IMR-90 (cell line): ENCODE measurements around the gene C10orf105. TPM values are rescaled to one million over a fixed set of nuclear protein-coding genes. Genes with fewer than 3 reads are reported as not detected.

Source experiments
- ATAC-seq: fragments of 200-7000 bp; cut with Tn5 transposase; 2 replicates; pipeline ENCODE4 v1.9.1; 2020; ENCODE audit warnings: low read depth, mild to moderate bottlenecking, moderate library complexity
- BruUV-seq: library from RNA; stranded (reverse); fragments of 400-500 nt; replicated peaks from 2 replicates; lab custom pipeline; 2021; lab: Mats Ljungman, UMichigan
- CTCF ChIA-PET: fragments of 300-600 bp; formaldehyde crosslinking; extraction: SDS; loops from one replicate; lab custom pipeline; 2021; ENCODE audit warnings: antibody characterized with exemption; lab: Yijun Ruan, JAX
- POLR2A ChIA-PET: fragments of 300-600 bp; sonication (Branson Sonifier 250); formaldehyde crosslinking; loops from one replicate; lab custom pipeline; 2022; ENCODE audit warnings: antibody characterized with exemption; ENCODE audit not compliant: unreplicated experiment; lab: Charles Lee
- DNase-seq: peaks from one replicate; pipeline ENCODE4 v3.0.0; 2013
- H2AFZ ChIP-seq: replicated peaks from 2 replicates; pipeline ENCODE3; 2013; ENCODE audit warnings: low read length, mild to moderate bottlenecking; ENCODE audit not compliant: poor library complexity
- H2AK5ac ChIP-seq: 2 replicates; pipeline ENCODE4 v1.6.1; 2013; ENCODE audit warnings: low read depth, low read length, inconsistent platforms
- H2AK9ac ChIP-seq: replicated peaks from 2 replicates; pipeline ENCODE3; 2013; ENCODE audit warnings: mild to moderate bottlenecking, low read depth, low read length, moderate library complexity; ENCODE audit not compliant: poor library complexity
- H2BK120ac ChIP-seq: 2 replicates; pipeline ENCODE4 v1.6.1; 2013; ENCODE audit warnings: low read depth, low read length, inconsistent platforms
- H2BK15ac ChIP-seq: 3 replicates; pipeline ENCODE4 v1.6.1; 2013; ENCODE audit warnings: low read depth, low read length, inconsistent platforms
- H2BK20ac ChIP-seq: 2 replicates; pipeline ENCODE4 v1.6.1; 2013; ENCODE audit warnings: low read depth, mild to moderate bottlenecking, inconsistent platforms, low read length, moderate library complexity
- H2BK5ac ChIP-seq: 2 replicates; pipeline ENCODE4 v1.6.1; 2013; ENCODE audit warnings: mild to moderate bottlenecking, low read depth, low read length, inconsistent platforms; ENCODE audit not compliant: poor library complexity, severe bottlenecking
- H3K14ac ChIP-seq: replicated peaks from 2 replicates; pipeline ENCODE4 v1.6.1; 2013; ENCODE audit warnings: low read depth, low read length, inconsistent platforms
- H3K18ac ChIP-seq: 2 replicates; pipeline ENCODE4 v1.6.1; 2013; ENCODE audit warnings: low read depth, low read length, control low read depth
- H3K23ac ChIP-seq: 2 replicates; pipeline ENCODE4 v1.6.1; 2013; ENCODE audit warnings: low read depth, low read length, inconsistent platforms
- H3K27ac ChIP-seq: 2 replicates; pipeline ENCODE4 v1.5.1; 2013; ENCODE audit warnings: mild to moderate bottlenecking, control low read depth, low read length; ENCODE audit not compliant: insufficient read depth
- H3K27me3 ChIP-seq: 2 replicates; pipeline ENCODE4 v1.6.1; 2013; ENCODE audit warnings: low read length; ENCODE audit not compliant: control insufficient read depth, insufficient read depth
- H3K36me3 ChIP-seq: 2 replicates; pipeline ENCODE4 v1.6.1; 2013; ENCODE audit warnings: low read length, mixed read lengths; ENCODE audit not compliant: control insufficient read depth, insufficient read depth
- H3K4ac ChIP-seq: 2 replicates; pipeline ENCODE4 v1.6.1; 2013; ENCODE audit warnings: low read depth, low read length, inconsistent platforms
- H3K4me1 ChIP-seq: 2 replicates; pipeline ENCODE4 v1.6.1; 2013; ENCODE audit warnings: low read length, mixed read lengths; ENCODE audit not compliant: control insufficient read depth, insufficient read depth
- H3K4me2 ChIP-seq: 2 replicates; pipeline ENCODE4 v1.6.1; 2013; ENCODE audit warnings: low read depth, mild to moderate bottlenecking, control low read depth, low read length, moderate library complexity
- H3K4me3 ChIP-seq: 2 replicates; pipeline ENCODE4 v1.5.1; 2013; ENCODE audit warnings: low read depth, mild to moderate bottlenecking, control low read depth, low read length, moderate library complexity; ENCODE audit not compliant: insufficient read depth
- H3K56ac ChIP-seq: 2 replicates; pipeline ENCODE4 v1.6.1; 2013; ENCODE audit warnings: low read length, inconsistent platforms; ENCODE audit not compliant: insufficient read depth; ENCODE audit errors: extremely low read depth
- H3K79me1 ChIP-seq, 2 experiments: 2 replicates each; pipeline ENCODE4 v1.6.1; 2013; ENCODE audit warnings: low read length in 2 of 2, inconsistent platforms in 1 of 2, low read depth in 1 of 2
- H3K9ac ChIP-seq: 2 replicates; pipeline ENCODE4 v1.6.1; 2013; ENCODE audit warnings: low read depth, low read length, control low read depth
- H3K9me1 ChIP-seq: 2 replicates; pipeline ENCODE4 v1.6.1; 2013; ENCODE audit warnings: low read length, inconsistent platforms; ENCODE audit not compliant: insufficient read depth
- H3K9me3 ChIP-seq: 2 replicates; pipeline ENCODE4 v1.6.1; 2013; ENCODE audit warnings: low read length; ENCODE audit not compliant: control insufficient read depth, insufficient read depth
- H4K20me1 ChIP-seq: 2 replicates; pipeline ENCODE4 v1.6.1; 2013; ENCODE audit warnings: low read length, inconsistent platforms; ENCODE audit not compliant: insufficient read depth
- H4K5ac ChIP-seq: 2 replicates; pipeline ENCODE4 v1.6.1; 2013; ENCODE audit warnings: mild to moderate bottlenecking, low read depth, low read length, control low read depth
- H4K8ac ChIP-seq, 2 experiments: 2 replicates each; pipeline ENCODE4 v1.6.1; 2013; ENCODE audit warnings: low read depth in 2 of 2, low read length in 2 of 2, control low read depth in 1 of 2, inconsistent platforms in 1 of 2
- H4K91ac ChIP-seq: 2 replicates; pipeline ENCODE4 v1.6.1; 2013; ENCODE audit warnings: low read depth, low read length, inconsistent platforms; ENCODE audit not compliant: insufficient read depth
- CEBPB ChIP-seq: IDR thresholded peaks from 2 replicates; pipeline ENCODE4 v1.6.1; 2012; ENCODE audit warnings: low read depth, low read length, improper control_type of control experiment
- CHD1 ChIP-seq: IDR thresholded peaks from 2 replicates; pipeline ENCODE4 v1.6.1; 2012; ENCODE audit warnings: low read depth, low read length, improper control_type of control experiment
- FOS ChIP-seq: fragments of 150-350 bp; IDR thresholded peaks from 2 replicates; pipeline ENCODE4 v1.6.1; 2016; ENCODE audit warnings: low read depth, low read length
- MAFK ChIP-seq: IDR thresholded peaks from 2 replicates; pipeline ENCODE4 v1.6.1; 2012; ENCODE audit warnings: low read depth, low read length, improper control_type of control experiment
- MXI1 ChIP-seq: IDR thresholded peaks from 2 replicates; pipeline ENCODE4 v1.6.1; 2012; ENCODE audit warnings: low read depth, mild to moderate bottlenecking, low read length, moderate library complexity, borderline replicate concordance
- NFE2L2 ChIP-seq: fragments of 150-350 bp; IDR thresholded peaks from 2 replicates; pipeline ENCODE4 v1.6.1; 2016; ENCODE audit warnings: low read depth, mild to moderate bottlenecking, low read length
- POLR2A ChIP-seq: IDR thresholded peaks from 2 replicates; pipeline ENCODE4 v1.6.1; 2012; ENCODE audit warnings: mild to moderate bottlenecking, low read depth, low read length
- RAD21 ChIP-seq: IDR thresholded peaks from 2 replicates; pipeline ENCODE4 v1.6.1; 2012; ENCODE audit warnings: low read length, improper control_type of control experiment
- RFX5 ChIP-seq: IDR thresholded peaks from 2 replicates; pipeline ENCODE4 v1.8.0; 2012; ENCODE audit warnings: low read depth, mild to moderate bottlenecking, low read length, moderate library complexity
- SMC3 ChIP-seq: fragments of 150-350 bp; IDR thresholded peaks from 2 replicates; pipeline ENCODE4 v1.6.1; 2016; ENCODE audit warnings: low read depth, mild to moderate bottlenecking, antibody characterized with exemption, low read length, moderate library complexity
- WGBS, 2 experiments: methylation state at CpG; one replicate each; pipeline versions ENCODE4 v1.1.5 to v1.1.7; 2013; ENCODE audit warnings: missing lambda C conversion rate in 2 of 2; ENCODE audit not compliant: insufficient read length in 1 of 2; ENCODE audit errors: extremely low coverage in 2 of 2; 5-methylcytosine and 5-hydroxymethylcytosine counted together
- dilution Hi-C: fragments of 300-500 bp; cut with HindIII; formaldehyde crosslinking; loops from one replicate; pipeline ENCODE4 v1.14.3; 2018; ENCODE audit warnings: low sequenced_read_pairs; ENCODE audit not compliant: unreplicated experiment
- in situ Hi-C: fragments of 300-500 bp; cut with MboI; formaldehyde crosslinking; loops from 3 replicates; pipeline ENCODE4 v1.14.3; 2019; ENCODE audit warnings: low sequenced_read_pairs, inconsistent platforms, mixed read lengths
- intact Hi-C: fragments of 100-400 bp; cut with micrococcal nuclease; formaldehyde crosslinking; loops from 2 replicates; pipeline ENCODE4 v1.10.0; 2022
- polyA plus RNA-seq, 3 experiments: library from polyadenylated mRNA; depleted of rRNA; stranded (reverse); fragments of >200 nt; gene quantifications; 2 replicates each; pipeline ENCODE4 v1.2.3, GENCODE V29; 2012; ENCODE audit warnings: low replicate concordance in 1 of 3
- total RNA-seq: library from RNA; depleted of rRNA; stranded (reverse); fragments of >200 nt; gene quantifications from 2 replicates; pipeline ENCODE4 v1.2.3, GENCODE V29; 2012
- TF ChIP-seq, protein P1 (sequence below): fragments of 150-350 bp; IDR thresholded peaks from 2 replicates; pipeline ENCODE4 v1.6.1; 2017; ENCODE audit warnings: mild to moderate bottlenecking, antibody characterized with exemption, low read length, low read depth
- TF ChIP-seq, protein P2 (sequence below): conservative IDR thresholded peaks from 2 replicates; pipeline ENCODE4 v1.5.1; 2012; ENCODE audit warnings: mild to moderate bottlenecking, low read depth, low read length, improper control_type of control experiment

Gene C10orf105
- total and polyA plus RNA-seq, 2 of the 4 experiments (the other 2 are of a cell fraction) = under 0.01 TPM; not detected in 1

DNA sequence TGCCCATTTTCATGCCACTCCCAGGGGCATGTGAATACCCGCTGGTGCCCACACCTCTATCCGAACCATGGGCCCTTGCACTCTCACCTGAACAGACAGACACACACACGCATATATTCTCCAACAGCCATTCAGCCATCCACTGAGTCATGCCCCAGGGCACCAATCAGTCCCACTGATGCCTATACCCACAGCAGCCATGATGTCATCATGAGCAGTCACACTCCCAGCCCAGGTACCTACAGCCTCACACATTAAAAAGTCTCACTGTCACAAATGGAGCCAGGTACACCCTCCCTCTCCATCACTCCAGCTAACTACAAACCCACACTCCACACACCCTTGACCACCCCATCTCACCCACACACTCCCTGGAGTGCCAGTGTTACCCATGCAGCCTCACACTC lies 41.5 kb upstream of the C10orf105 start:
- H3K9me3 ChIP-seq = no peaks in the 10 kb centered on the region
- no peak overlapping the region for H3K4me3 ChIP-seq
- CTCF ChIA-PET = no interaction called here
- H4K91ac ChIP-seq = 0 out of 2 replicates have a peak overlapping the region, but pooled peaks have one; percentile 13
- dilution Hi-C loops = no loop called here
- H4K5ac ChIP-seq = no peak overlapping the region
- no peak overlapping the region for H3K56ac ChIP-seq
- peak overlapping the region; percentile 26 for H2BK5ac ChIP-seq
- no peak overlapping the region for H2BK15ac ChIP-seq
- H3K14ac ChIP-seq = no peak overlapping the region
- H3K36me3 ChIP-seq = peaks cover 8% of the 10 kb centered on the region; the same call in 1 of the 2 replicates
- POLR2A ChIA-PET = no interaction called here
- no peak overlapping the region for H3K9ac ChIP-seq
- H3K79me1 ChIP-seq = no peaks in the 10 kb centered on the region; a peak in 1 of 4 replicates
- no peaks in the 10 kb centered on the region; the same call in 1 of the 2 replicates for H3K27me3 ChIP-seq
- H2BK20ac ChIP-seq = peak overlapping the region; percentile 4; the same call in 1 of the 2 replicates
- H3K4ac ChIP-seq = peak overlapping the region; percentile 20; the same call in 1 of the 2 replicates
- H2AK9ac ChIP-seq = no peak overlapping the region
- no TSS peak for BruUV-seq
- H3K4me2 ChIP-seq = no peak overlapping the region
- peaks cover 33% of the 10 kb centered on the region for H3K4me1 ChIP-seq
- H3K18ac ChIP-seq = no peak overlapping the region
- no peak overlapping the region for H3K27ac ChIP-seq
- H4K8ac ChIP-seq = no peak overlapping the region
- no peak overlapping the region for H3K23ac ChIP-seq
- intact Hi-C loops = no loop called here
- peak overlapping the region; percentile 39 for H2AFZ ChIP-seq
- 100% methylated on average over 1 of the region's 3 CpGs; no CpG with 5 or more reads in 1 of the 2 experiments for WGBS, 2 experiments
- H2AK5ac ChIP-seq = peak overlapping the region; percentile 27
- H2BK120ac ChIP-seq = no peak overlapping the region
- H3K9me1 ChIP-seq = peaks cover 18% of the 10 kb centered on the region
- DNase-seq (no peak), ATAC-seq (no peak)
- in situ Hi-C loops = no loop called here
- H4K20me1 ChIP-seq = no peaks in the 10 kb centered on the region
- no peak for TF ChIP-seq NFE2L2
- TF ChIP-seq, protein P1, sequence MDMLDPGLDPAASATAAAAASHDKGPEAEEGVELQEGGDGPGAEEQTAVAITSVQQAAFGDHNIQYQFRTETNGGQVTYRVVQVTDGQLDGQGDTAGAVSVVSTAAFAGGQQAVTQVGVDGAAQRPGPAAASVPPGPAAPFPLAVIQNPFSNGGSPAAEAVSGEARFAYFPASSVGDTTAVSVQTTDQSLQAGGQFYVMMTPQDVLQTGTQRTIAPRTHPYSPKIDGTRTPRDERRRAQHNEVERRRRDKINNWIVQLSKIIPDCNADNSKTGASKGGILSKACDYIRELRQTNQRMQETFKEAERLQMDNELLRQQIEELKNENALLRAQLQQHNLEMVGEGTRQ = no peak
- no peak for TF ChIP-seq CHD1
- TF ChIP-seq CEBPB = no peak
- TF ChIP-seq SMC3 = no peak
- TF ChIP-seq, protein P2, sequence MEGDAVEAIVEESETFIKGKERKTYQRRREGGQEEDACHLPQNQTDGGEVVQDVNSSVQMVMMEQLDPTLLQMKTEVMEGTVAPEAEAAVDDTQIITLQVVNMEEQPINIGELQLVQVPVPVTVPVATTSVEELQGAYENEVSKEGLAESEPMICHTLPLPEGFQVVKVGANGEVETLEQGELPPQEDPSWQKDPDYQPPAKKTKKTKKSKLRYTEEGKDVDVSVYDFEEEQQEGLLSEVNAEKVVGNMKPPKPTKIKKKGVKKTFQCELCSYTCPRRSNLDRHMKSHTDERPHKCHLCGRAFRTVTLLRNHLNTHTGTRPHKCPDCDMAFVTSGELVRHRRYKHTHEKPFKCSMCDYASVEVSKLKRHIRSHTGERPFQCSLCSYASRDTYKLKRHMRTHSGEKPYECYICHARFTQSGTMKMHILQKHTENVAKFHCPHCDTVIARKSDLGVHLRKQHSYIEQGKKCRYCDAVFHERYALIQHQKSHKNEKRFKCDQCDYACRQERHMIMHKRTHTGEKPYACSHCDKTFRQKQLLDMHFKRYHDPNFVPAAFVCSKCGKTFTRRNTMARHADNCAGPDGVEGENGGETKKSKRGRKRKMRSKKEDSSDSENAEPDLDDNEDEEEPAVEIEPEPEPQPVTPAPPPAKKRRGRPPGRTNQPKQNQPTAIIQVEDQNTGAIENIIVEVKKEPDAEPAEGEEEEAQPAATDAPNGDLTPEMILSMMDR = no peak
- no peak for TF ChIP-seq MXI1
- no peak for TF ChIP-seq POLR2A
- TF ChIP-seq MAFK = no peak
- no peak for TF ChIP-seq RAD21
- no peak for TF ChIP-seq FOS
- TF ChIP-seq RFX5 = no peak
